NT2/D1 (cell line): ENCODE results near the gene KLHDC8B.

ENCODE experiments used
- SUZ12 ChIP-seq: IDR thresholded peaks from 2 replicates; pipeline ENCODE4 v1.6.1; 2011; ENCODE audit not compliant: insufficient read length, insufficient read depth; ENCODE audit errors: extremely low read depth
- YY1 ChIP-seq: IDR thresholded peaks from 2 replicates; pipeline ENCODE4 v1.6.1; 2011; ENCODE audit not compliant: insufficient read length, insufficient read depth
- ZNF274 ChIP-seq: IDR thresholded peaks from 2 replicates; pipeline ENCODE4 v1.6.1; 2011; ENCODE audit warnings: mild to moderate bottlenecking, low read depth, low read length

DNA sequence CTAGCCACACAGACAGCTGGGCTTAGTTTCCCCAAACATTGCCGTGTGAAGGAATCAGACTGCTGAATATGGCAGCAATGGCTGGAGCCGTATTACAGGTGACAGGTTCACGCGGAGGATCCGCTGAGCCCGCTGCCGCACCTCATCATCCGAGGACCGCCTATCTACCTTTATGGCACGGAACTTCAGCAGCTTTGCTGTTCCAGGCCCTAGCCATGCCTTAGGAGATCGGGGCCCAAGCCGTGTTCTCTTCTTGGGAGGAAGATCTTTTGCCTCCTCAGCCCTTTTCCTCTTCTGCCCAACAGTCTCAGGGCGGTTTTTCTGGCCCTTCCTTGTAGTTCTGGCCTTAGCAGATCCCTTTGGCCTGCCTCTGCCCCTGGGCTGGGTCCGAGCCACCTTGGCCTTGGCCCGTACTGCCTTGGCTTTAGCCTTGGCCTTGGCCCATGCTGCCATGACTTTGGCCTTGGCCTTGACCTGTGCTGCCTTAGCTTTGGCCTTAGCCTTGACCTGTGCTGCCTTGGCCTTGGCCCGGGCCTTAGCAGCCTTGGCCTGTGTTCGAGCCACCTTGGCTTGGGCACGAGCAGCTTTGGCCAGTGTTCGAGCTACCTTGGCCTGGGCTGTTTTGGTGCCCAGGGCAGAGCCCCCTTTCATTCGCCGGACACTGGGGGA, 8.5 kb upstream of the KLHDC8B start:
- TF ChIP-seq SUZ12 (no peak), ZNF274 (no peak), YY1 (no peak)
